T47D (cell line): ENCODE results near the gene HTR5A.

Experiments
- DNase-seq, 2 experiments: peaks; one replicate each; pipeline versions ENCODE4 v3.0.0 to v3.0.0-alpha.2; 2011 to 2012; ENCODE audit warnings: low read depth in 1 of 2, low spot score in 1 of 2
- JUND ChIP-seq: IDR thresholded peaks from 2 replicates; pipeline ENCODE4 v1.6.1; 2012; ENCODE audit warnings: low read depth
- in situ Hi-C: cut with HindIII; loops from 2 replicates; pipeline ENCODE4 v1.10.0; 2016; ENCODE audit warnings: low sequenced_read_pairs, low pct_unique_long_range_greater_than_20kb

Gene HTR5A

GRCh38 chr7:155130493-155130892 lies 60.4 kb downstream of the HTR5A start:
- no peak for DNase-seq
- in situ Hi-C loops = no loop called here
- TF ChIP-seq JUND = no peak

GRCh38 chr7:155131090-155131489 lies 61.0 kb downstream of the HTR5A start:
- in situ Hi-C loops = no loop called here
- DNase-seq = no peak
- no peak for TF ChIP-seq JUND

- TF ChIP-seq JUND = no peak
- in situ Hi-C loops = no loop called here
- no peak for DNase-seq
Observed at GRCh38 chr7:155132431-155132830, 62.3 kb downstream of the HTR5A start.

GRCh38 chr7:155136619-155137243 lies 66.6 kb downstream of the HTR5A start:
- no peak for DNase-seq
- in situ Hi-C loops = no loop called here
- no peak for TF ChIP-seq JUND
